Immature natural killer cell (primary cell): ENCODE data around the gene TRAF3. TPM values are rescaled to one million over a fixed set of nuclear protein-coding genes. Genes with fewer than 3 reads are reported as not detected.

Source experiments
- DNase-seq, 3 donors: peaks; one replicate each; pipeline ENCODE4 v3.0.0; 2022; ENCODE audit warnings: mixed read lengths in 1 of 3
- H3K27ac Mint-ChIP-seq, 6 donors: one replicate each; pipeline ENCODE4 v1.8.0; 2020; ENCODE audit warnings: mixed read lengths in 6 of 6, mild to moderate bottlenecking in 5 of 6, inconsistent platforms in 4 of 6, moderate library complexity in 3 of 6
- H3K27me3 Mint-ChIP-seq, 3 donors: one replicate each; pipeline ENCODE4 v1.8.0; 2020 to 2021; ENCODE audit warnings: low read depth in 3 of 3, mild to moderate bottlenecking in 3 of 3, mixed read lengths in 3 of 3, moderate library complexity in 3 of 3, inconsistent platforms in 1 of 3
- H3K36me3 Mint-ChIP-seq, 3 donors: one replicate each; pipeline ENCODE4 v1.8.0; 2020; ENCODE audit warnings: mixed read lengths in 3 of 3, inconsistent platforms in 2 of 3, mild to moderate bottlenecking in 2 of 3
- H3K4me1 Mint-ChIP-seq, 2 donors: one replicate each; pipeline ENCODE4 v1.8.0; 2020; ENCODE audit warnings: inconsistent platforms in 2 of 2, mild to moderate bottlenecking in 2 of 2, mixed read lengths in 2 of 2, moderate library complexity in 1 of 2
- H3K4me3 Mint-ChIP-seq, 5 donors: one replicate each; pipeline ENCODE4 v1.8.0; 2020; ENCODE audit warnings: mild to moderate bottlenecking in 5 of 5, mixed read lengths in 5 of 5, inconsistent platforms in 3 of 5, moderate library complexity in 3 of 5
- H3K9me3 Mint-ChIP-seq, 6 donors: one replicate each; pipeline ENCODE4 v1.8.0; 2020; ENCODE audit warnings: mild to moderate bottlenecking in 6 of 6, mixed read lengths in 6 of 6, inconsistent platforms in 4 of 6, moderate library complexity in 3 of 6
- polyA plus RNA-seq, 3 donors: library from polyadenylated mRNA; unstranded; fragments of 300-500 nt; fragmentation: Illumina TruSeq; gene quantifications; one replicate each; pipeline ENCODE4 v1.2.3, GENCODE V29; 2021

The TRAF3 gene
- polyA plus RNA-seq, 3 donors from 2014 or later = 9.2 to 12.8 (median 9.3) TPM

GRCh38 chr14:102795060-102795925 is 18.0 kb downstream of the TRAF3 start:
- DNase-seq = peak in 1 of 3 donors; percentile 24
- peaks cover 0 to 6% (median 4%) of the 10 kb centered on the region in 3 donors for H3K27me3 Mint-ChIP-seq
- no peak overlapping the region for H3K4me3 Mint-ChIP-seq
- H3K4me1 Mint-ChIP-seq = peaks cover 28 to 54% of the 10 kb centered on the region in 2 donors
- H3K36me3 Mint-ChIP-seq = peaks cover 0 to 4% (median 3%) of the 10 kb centered on the region in 3 donors
- peak overlapping the region; percentile 17 to 76 (median 59) for H3K27ac Mint-ChIP-seq
- H3K9me3 Mint-ChIP-seq = no peaks in the 10 kb centered on the region

DNA sequence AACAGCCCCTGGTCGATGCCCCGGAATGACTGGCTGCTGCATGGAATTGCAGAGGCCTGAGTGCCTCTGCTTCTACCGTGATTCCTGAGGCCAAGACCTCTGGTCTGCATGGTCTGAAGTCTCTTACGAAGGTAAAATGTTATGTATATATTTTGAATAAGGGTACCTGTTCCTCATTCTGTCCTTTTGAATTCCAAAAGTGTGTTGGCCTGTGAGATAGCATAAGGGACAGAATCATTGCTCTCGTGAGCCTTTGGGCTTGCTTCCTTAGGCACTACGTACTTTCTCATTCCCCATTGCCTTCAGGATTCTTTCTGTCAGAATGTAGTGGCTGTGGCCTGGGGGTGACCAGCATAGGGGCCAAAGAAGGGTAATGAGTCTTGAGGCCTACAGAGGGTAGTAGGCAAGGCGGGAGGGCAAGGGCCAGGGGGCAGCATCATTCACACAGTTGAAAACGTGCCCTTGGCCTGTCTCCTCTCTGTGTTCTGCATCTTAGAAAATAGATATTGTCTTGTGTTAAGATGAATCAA is 19.5 kb downstream of the TRAF3 start:
- Mint-ChIP-seq H3K36me3 (peaks cover 0 to 4% (median 0%) of the 10 kb centered on the region in 3 donors), H3K27ac (no peak overlapping the region), H3K27me3 (peaks cover 0 to 5% (median 4%) of the 10 kb centered on the region in 3 donors), H3K4me1 (peaks cover 22 to 40% of the 10 kb centered on the region in 2 donors), H3K9me3 (no peaks in the 10 kb centered on the region), H3K4me3 (no peak overlapping the region)
- DNase-seq = no peak

DNA sequence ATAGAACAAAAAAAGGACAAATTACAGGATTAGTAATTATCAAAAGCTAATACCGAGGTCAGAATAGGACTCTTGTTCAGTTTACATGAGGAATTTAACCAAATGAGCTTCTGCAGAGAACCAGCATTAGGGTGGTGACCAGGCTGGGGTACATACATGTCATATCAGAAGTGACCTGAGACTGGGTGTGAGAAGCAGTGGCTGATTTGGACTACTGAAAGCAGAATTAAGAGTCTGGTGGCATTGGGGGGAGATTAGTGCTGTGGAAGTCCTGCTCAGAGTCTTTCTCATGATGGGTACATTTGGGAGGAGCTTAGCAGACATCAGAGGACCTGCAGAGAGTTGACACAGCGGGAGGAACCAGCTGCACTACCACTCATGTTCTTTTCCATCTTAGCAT is 21.7 kb downstream of the TRAF3 start:
- Mint-ChIP-seq H3K36me3 (peaks cover 0 to 4% (median 0%) of the 10 kb centered on the region in 3 donors), H3K27ac (peak overlapping the region in 2 of 6 donors; percentile 5 to 51), H3K4me1 (peaks cover 21 to 43% of the 10 kb centered on the region in 2 donors), H3K4me3 (no peak overlapping the region), H3K27me3 (peaks cover 0 to 5% (median 3%) of the 10 kb centered on the region in 3 donors), H3K9me3 (no peaks in the 10 kb centered on the region)
- DNase-seq = no peak

DNA sequence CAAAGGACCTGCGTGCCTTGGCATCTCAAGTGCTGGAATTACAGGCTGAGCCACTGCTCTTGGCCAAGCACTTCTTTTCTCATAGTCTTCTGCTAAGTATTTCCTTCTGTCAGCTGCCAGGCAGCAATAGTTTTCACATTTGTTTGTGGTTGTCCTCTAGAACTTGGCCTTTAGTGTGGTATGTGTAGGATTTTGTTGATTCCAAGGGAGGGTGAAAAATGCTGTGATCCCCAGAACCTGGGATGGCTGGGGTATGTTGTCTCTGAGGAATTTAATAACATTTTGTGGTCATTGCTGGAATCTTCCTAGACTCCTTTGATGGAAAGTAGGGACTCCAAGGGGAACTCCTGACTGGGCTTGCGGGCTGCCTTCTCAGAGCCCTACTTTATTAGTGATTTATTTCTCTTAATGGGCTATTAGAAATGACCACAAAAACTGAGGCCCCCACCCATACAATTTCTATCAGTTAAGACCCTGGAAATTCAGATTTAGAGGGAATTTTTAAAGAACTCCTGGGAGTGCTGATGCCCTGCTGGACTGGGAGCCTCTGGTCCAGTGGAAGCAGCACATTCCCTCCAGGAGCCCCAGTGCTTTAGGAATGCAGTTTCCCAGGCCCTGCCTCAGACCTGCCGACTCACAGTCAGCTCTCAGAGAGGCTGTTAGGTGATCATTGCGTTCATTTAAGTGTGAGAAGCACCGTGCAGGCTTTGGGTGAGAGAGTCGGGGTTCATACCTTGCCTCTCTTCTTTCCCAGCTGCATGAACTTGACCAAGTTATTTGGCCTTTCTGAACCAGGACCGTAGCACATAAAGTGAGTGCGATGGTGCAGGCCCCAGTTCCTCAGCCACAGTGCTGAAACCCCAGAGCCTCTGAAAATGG is 22.7 kb downstream of the TRAF3 start:
- no peak overlapping the region for H3K4me3 Mint-ChIP-seq
- H3K27ac Mint-ChIP-seq = peak overlapping the region in 3 of 6 donors; percentile 5 to 28 (median 7)
- DNase-seq = no peak
- peaks cover 20 to 44% of the 10 kb centered on the region in 2 donors for H3K4me1 Mint-ChIP-seq
- H3K27me3 Mint-ChIP-seq = peaks cover 0 to 5% (median 2%) of the 10 kb centered on the region in 3 donors
- peaks cover 0 to 4% (median 0%) of the 10 kb centered on the region in 3 donors for H3K36me3 Mint-ChIP-seq
- H3K9me3 Mint-ChIP-seq = no peaks in the 10 kb centered on the region

- Mint-ChIP-seq H3K4me1 (peaks cover 44 to 56% of the 10 kb centered on the region in 2 donors), H3K4me3 (no peak overlapping the region), H3K36me3 (no peaks in the 10 kb centered on the region), H3K9me3 (no peaks in the 10 kb centered on the region), H3K27ac (peak overlapping the region in 3 of 6 donors; percentile 13 to 67 (median 50)), H3K27me3 (peaks cover 0 to 2% (median 2%) of the 10 kb centered on the region in 3 donors)
- no peak for DNase-seq
These were observed 25.7 kb downstream of the TRAF3 start for GRCh38 chr14:102802834-102803523.

- no peak for DNase-seq
- no peaks in the 10 kb centered on the region for H3K9me3 Mint-ChIP-seq
- peak overlapping the region in 3 of 5 donors; percentile 12 to 59 (median 41) for H3K4me3 Mint-ChIP-seq
- peaks cover 0 to 2% (median 0%) of the 10 kb centered on the region in 3 donors for H3K27me3 Mint-ChIP-seq
- H3K27ac Mint-ChIP-seq = peak overlapping the region; percentile 72 to 94 (median 80)
- no peaks in the 10 kb centered on the region for H3K36me3 Mint-ChIP-seq
- H3K4me1 Mint-ChIP-seq = peaks cover 41 to 57% of the 10 kb centered on the region in 2 donors
These were observed 27.6 kb downstream of the TRAF3 start for GRCh38 chr14:102804858-102805257.

- Mint-ChIP-seq H3K36me3 (no peaks in the 10 kb centered on the region), H3K4me3 (peak overlapping the region; percentile 41 to 76 (median 62)), H3K27me3 (peaks cover 0 to 2% (median 0%) of the 10 kb centered on the region in 3 donors), H3K9me3 (no peaks in the 10 kb centered on the region), H3K27ac (peak overlapping the region; percentile 72 to 94 (median 82)), H3K4me1 (peaks cover 41 to 62% of the 10 kb centered on the region in 2 donors)
- DNase-seq = peak; percentile 21 to 35 (median 22)
These were observed 28.2 kb downstream of the TRAF3 start for GRCh38 chr14:102805371-102805891.

DNA sequence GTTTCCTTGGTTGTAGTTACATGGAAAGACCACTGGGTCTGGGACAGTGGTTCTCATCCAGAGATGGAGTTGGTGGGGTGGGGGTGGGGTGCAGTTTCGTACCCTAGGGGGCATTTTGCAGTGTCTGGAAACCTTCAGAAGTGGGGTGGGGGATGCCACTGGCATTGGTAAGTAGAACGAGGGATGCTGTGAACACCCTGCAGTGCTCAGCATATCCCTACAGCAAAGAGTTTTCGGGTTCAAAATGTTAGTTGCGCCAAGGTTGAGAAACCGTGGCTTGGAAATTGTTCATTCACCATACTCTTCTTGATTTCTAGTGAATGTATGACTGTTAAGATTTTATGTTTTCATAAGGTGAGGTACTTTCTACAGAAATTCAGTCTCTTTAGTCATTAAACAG is 28.7 kb downstream of the TRAF3 start:
- Mint-ChIP-seq H3K4me1 (peaks cover 41 to 66% of the 10 kb centered on the region in 2 donors), H3K27ac (peak overlapping the region; percentile 72 to 94 (median 82)), H3K9me3 (no peaks in the 10 kb centered on the region), H3K36me3 (no peaks in the 10 kb centered on the region), H3K4me3 (peak overlapping the region; percentile 41 to 76 (median 62)), H3K27me3 (peaks cover 0 to 2% (median 0%) of the 10 kb centered on the region in 3 donors)
- DNase-seq = no peak

DNA sequence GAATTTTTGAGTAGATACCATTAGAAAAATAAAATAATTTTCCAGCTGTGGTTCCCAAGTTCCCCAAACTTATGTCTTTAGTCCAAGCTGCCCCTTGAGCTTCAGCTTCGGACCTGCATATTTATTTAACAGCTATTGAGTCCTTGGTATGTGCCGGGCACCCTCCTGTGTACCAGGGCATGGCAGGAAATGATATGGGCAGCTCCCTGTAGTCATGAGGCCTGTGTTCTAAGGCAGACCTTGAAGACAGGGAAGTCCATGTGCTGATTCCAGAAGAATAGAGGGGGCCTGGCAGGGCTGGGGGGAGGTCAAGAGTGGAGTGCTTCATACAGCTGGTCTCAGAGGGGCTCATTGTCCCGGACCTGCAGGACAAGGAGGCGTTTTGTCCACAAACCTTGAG is 29.2 kb downstream of the TRAF3 start:
- no peaks in the 10 kb centered on the region for H3K36me3 Mint-ChIP-seq
- peaks cover 41 to 71% of the 10 kb centered on the region in 2 donors for H3K4me1 Mint-ChIP-seq

DNA sequence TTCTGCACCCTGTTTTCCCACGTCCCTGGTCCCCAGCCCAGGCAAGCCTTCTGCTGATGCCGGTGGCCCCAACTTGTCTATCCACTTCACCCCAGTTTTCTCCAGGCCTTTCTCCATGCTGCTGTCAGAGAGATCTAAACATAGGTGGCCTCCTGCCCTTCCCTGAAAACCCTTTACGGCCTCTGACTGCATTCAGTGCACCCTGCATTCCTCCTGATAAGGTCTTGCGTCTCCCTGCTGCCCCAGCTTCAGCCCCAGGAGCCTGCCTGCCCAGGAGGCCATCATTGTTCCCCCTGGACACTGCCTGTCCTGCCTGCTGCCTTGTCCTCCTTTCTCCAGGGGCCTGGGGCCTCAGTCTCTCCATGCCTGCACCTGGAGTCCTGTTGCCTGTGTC is 29.8 kb downstream of the TRAF3 start:
- H3K4me3 Mint-ChIP-seq = peak overlapping the region in 1 of 5 donors; percentile 51
- DNase-seq = no peak
- peaks cover 43 to 76% of the 10 kb centered on the region in 2 donors for H3K4me1 Mint-ChIP-seq
- H3K27me3 Mint-ChIP-seq = peaks cover 0 to 2% (median 0%) of the 10 kb centered on the region in 3 donors
- H3K9me3 Mint-ChIP-seq = no peaks in the 10 kb centered on the region
- peak overlapping the region; percentile 47 to 83 (median 72) for H3K27ac Mint-ChIP-seq
- no peaks in the 10 kb centered on the region for H3K36me3 Mint-ChIP-seq

More for the DNA sequence above, 29.2 kb downstream of the TRAF3 start:
- peaks cover 0 to 2% (median 0%) of the 10 kb centered on the region in 3 donors for H3K27me3 Mint-ChIP-seq
- no peak overlapping the region for H3K4me3 Mint-ChIP-seq
- peak overlapping the region in 4 of 6 donors; percentile 12 to 82 (median 72) for H3K27ac Mint-ChIP-seq
- H3K9me3 Mint-ChIP-seq = no peaks in the 10 kb centered on the region
- no peak for DNase-seq

- H3K4me1 Mint-ChIP-seq = peaks cover 47 to 76% of the 10 kb centered on the region in 2 donors
- no peak overlapping the region for H3K4me3 Mint-ChIP-seq
- peak overlapping the region in 1 of 6 donors; percentile 30 for H3K27ac Mint-ChIP-seq
- H3K36me3 Mint-ChIP-seq = no peaks in the 10 kb centered on the region
- DNase-seq = no peak
- H3K27me3 Mint-ChIP-seq = peaks cover 0 to 2% (median 0%) of the 10 kb centered on the region in 3 donors
- H3K9me3 Mint-ChIP-seq = no peaks in the 10 kb centered on the region
These were observed 32.6 kb downstream of the TRAF3 start for GRCh38 chr14:102809870-102810269.

GRCh38 chr14:102810523-102810922 is 33.3 kb downstream of the TRAF3 start:
- no peak for DNase-seq
- Mint-ChIP-seq H3K36me3 (no peaks in the 10 kb centered on the region), H3K4me3 (no peak overlapping the region), H3K4me1 (peaks cover 45 to 72% of the 10 kb centered on the region in 2 donors), H3K27me3 (peaks cover 0 to 2% (median 0%) of the 10 kb centered on the region in 3 donors), H3K27ac (peak overlapping the region in 1 of 6 donors; percentile 12), H3K9me3 (no peaks in the 10 kb centered on the region)
